ENCODE measurements around the gene CCSER1.
"Not testable (repeated sequence)": the region's sequence is repeated elsewhere in the genome, so short reads cannot be mapped to it uniquely, and the experiment has no call there.

Gene CCSER1

GRCh38 chr4:90855111-90855510, 727.9 kb downstream of the CCSER1 start:
- DNase-seq = no peak

- DNase-seq = no peak
These were observed 730.1 kb downstream of the CCSER1 start for GRCh38 chr4:90857081-90857820.

GRCh38 chr4:90875791-90876190, 748.6 kb downstream of the CCSER1 start:
- DNase-seq = no peak

GRCh38 chr4:90876296-90876695, 749.1 kb downstream of the CCSER1 start:
- no peak for DNase-seq

GRCh38 chr4:90883519-90883918, 756.3 kb downstream of the CCSER1 start:
- no peak for DNase-seq

- DNase-seq = no peak
These were observed 761.4 kb downstream of the CCSER1 start for GRCh38 chr4:90888571-90888970.

GRCh38 chr4:90889171-90889570, 762.0 kb downstream of the CCSER1 start:
- DNase-seq = no peak

GRCh38 chr4:90903413-90903812, 776.2 kb downstream of the CCSER1 start:
- not testable (repeated sequence) for DNase-seq

- no peak for DNase-seq
These were observed 776.8 kb downstream of the CCSER1 start for GRCh38 chr4:90904021-90904420.

- DNase-seq = no peak
These were observed 779.0 kb downstream of the CCSER1 start for GRCh38 chr4:90906239-90906638.

GRCh38 chr4:90911724-90912434, 784.7 kb downstream of the CCSER1 start:
- DNase-seq = not testable (repeated sequence)

- no peak for DNase-seq
These were observed 795.0 kb downstream of the CCSER1 start for GRCh38 chr4:90922174-90922573.

- DNase-seq = no peak
These were observed 799.8 kb downstream of the CCSER1 start for GRCh38 chr4:90926957-90927356.

- no peak for DNase-seq
These were observed 816.1 kb downstream of the CCSER1 start for GRCh38 chr4:90943311-90943710.

GRCh38 chr4:90946945-90947344, 819.8 kb downstream of the CCSER1 start:
- DNase-seq = no peak

GRCh38 chr4:90950385-90950841, 823.2 kb downstream of the CCSER1 start:
- DNase-seq = no peak

- no peak for DNase-seq
These were observed 823.8 kb downstream of the CCSER1 start for GRCh38 chr4:90951037-90951436.

- no peak for DNase-seq
These were observed 831.2 kb downstream of the CCSER1 start for GRCh38 chr4:90958256-90958895.

GRCh38 chr4:90960433-90960832, 833.2 kb downstream of the CCSER1 start:
- DNase-seq = no peak

- DNase-seq = no peak
These were observed 833.6 kb downstream of the CCSER1 start for GRCh38 chr4:90960840-90961239.

GRCh38 chr4:90970021-90970420, 842.8 kb downstream of the CCSER1 start:
- no peak for DNase-seq

GRCh38 chr4:90977726-90978125, 850.5 kb downstream of the CCSER1 start:
- DNase-seq = no peak

GRCh38 chr4:90979556-90979955, 852.4 kb downstream of the CCSER1 start:
- no peak for DNase-seq

- no peak for DNase-seq
These were observed 855.6 kb downstream of the CCSER1 start for GRCh38 chr4:90982813-90983212.
